Limb (tissue), 2 donors: ENCODE data around the gene CADPS2.
"Not testable (repeated sequence)": the region's sequence is repeated elsewhere in the genome, so short reads cannot be mapped to it uniquely, and the experiment has no call there.

Experiments used
- DNase-seq, 2 donors: peaks; one replicate each; pipeline ENCODE4 v3.0.0-alpha.2; 2016; ENCODE audit errors: extremely low spot score in 2 of 2

Gene CADPS2

GRCh38 chr7:122300211-122300932 lies 585.9 kb downstream of the CADPS2 start:
- peak in 1 of 2 donors; percentile 50 for DNase-seq

GRCh38 chr7:122299624-122300210 lies 586.5 kb downstream of the CADPS2 start:
- no peak for DNase-seq

- no peak for DNase-seq
Measured at GRCh38 chr7:122298618-122299017, 587.6 kb downstream of the CADPS2 start.

GRCh38 chr7:122298131-122298530 lies 588.1 kb downstream of the CADPS2 start:
- no peak for DNase-seq

GRCh38 chr7:122291189-122291588 lies 595.1 kb downstream of the CADPS2 start:
- DNase-seq: no peak

GRCh38 chr7:122290476-122290875 lies 595.8 kb downstream of the CADPS2 start:
- no peak for DNase-seq

DNA sequence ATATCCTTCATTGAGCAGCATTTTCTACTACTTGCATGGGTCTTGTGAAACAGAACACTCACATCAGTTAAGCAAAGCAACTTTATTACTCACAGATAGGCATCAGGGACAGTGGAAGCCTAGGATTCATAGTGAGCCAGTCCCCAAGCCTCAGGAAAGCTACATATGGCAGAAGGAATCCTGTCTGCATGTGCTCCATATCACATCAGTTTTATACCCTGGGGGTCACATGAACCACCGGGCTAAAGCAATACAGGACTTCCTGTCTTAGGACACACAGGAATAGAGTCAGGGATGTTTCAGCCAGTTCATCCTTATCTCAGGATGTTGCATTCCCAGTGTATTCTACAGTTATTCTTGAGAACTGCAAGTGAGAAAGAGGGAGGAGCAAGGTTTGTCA lies 596.8 kb downstream of the CADPS2 start:
- no peak for DNase-seq

DNA sequence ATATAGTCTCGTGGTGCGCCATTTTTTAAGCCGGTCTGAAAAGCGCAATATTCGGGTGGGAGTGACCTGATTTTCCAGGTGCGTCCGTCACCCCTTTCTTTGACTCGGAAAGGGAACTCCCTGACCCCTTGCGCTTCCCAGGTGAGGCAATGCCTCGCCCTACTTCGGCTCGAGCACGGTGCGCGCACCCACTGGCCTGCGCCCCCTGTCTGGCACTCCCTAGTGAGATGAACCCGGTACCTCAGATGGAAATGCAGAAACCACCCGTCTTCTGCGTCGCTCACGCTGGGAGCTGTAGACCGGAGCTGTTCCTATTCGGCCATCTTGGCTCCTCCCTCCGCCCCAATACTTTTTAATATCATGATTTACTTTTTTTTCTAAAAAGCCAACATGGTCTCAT lies 601.7 kb downstream of the CADPS2 start:
- DNase-seq: not testable (repeated sequence)

DNA sequence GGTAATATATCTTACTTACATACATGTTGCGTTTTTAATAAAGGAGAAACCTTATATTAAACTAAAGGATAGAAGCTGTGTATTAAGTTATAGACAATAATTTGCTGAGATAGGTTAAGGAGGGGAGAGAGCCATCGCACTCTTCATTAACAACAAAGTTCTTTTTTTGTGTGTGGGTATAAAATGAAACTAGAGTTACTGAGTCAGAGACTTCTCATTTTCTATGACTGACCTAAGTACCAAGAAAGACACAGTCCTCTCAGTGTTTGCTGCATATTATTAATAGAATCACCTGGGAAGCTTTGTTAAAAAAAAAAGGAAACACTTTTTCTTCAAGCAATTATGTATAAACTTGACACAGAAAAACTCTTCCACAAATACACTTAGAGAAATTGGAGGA lies 613.1 kb downstream of the CADPS2 start:
- no peak for DNase-seq

DNA sequence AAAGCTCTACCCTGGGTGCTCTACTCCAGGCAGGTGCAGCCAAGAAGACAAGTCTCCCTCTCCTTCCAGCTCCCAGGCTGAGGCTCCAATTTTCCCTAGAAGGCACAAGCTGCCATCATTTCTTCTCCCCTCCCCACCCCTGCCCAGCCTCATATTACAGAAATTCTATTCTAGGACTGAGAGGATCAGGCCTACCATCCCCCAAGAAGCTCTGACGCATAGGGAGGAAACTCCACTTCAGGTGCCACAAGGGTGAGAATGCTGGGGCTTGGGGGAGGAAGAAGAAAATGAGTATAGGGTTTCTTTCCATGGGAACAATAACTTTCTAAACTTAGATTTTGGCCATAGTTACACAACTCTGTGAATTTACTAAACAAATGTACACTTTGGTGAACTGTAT lies 617.0 kb downstream of the CADPS2 start:
- DNase-seq: no peak
